ENCODE results near the gene NAT16. TPM values are rescaled to one million over a fixed set of nuclear protein-coding genes. Genes with fewer than 3 reads are reported as not detected.

The NAT16 gene
- total and polyA plus RNA-seq, 2 of the 13 experiments (the other 11 are each of a cell fraction or from before 2014, with no cell fraction given): 0.04 TPM; not detected in 1

GRCh38 chr7:101125989-101126650, 54.0 kb downstream of the NAT16 start (continued):
- peak; percentile 81; the same call in 1 of the 2 replicates for TF ChIP-seq ZNF280D (CRISPR knock-in tag; IDR thresholded peaks at IDR 0.05)
- TF ChIP-seq NFE2L2 (IDR thresholded peaks at IDR 0.05; ENCODE audit: low read length): no peak
- no peak for TF ChIP-seq ZNF646 (CRISPR knock-in tag; IDR thresholded peaks at IDR 0.05)
- TF ChIP-seq ZNF354B (CRISPR knock-in tag; IDR thresholded peaks at IDR 0.05): no peak
- no peak for TF ChIP-seq KLF13 (CRISPR knock-in tag; IDR thresholded peaks at IDR 0.05)
- no peak for TF ChIP-seq ZNF326 (CRISPR knock-in tag; IDR thresholded peaks at IDR 0.05; ENCODE audit: borderline replicate concordance)
- TF ChIP-seq ZZZ3 (CRISPR knock-in tag; IDR thresholded peaks at IDR 0.05; ENCODE audit: borderline replicate concordance): no peak
- TF ChIP-seq ZNF451 (CRISPR knock-in tag; IDR thresholded peaks at IDR 0.05): no peak
- TF ChIP-seq NFKB2 (CRISPR knock-in tag; IDR thresholded peaks at IDR 0.05; ENCODE audit: borderline replicate concordance): no peak; the same call in 1 of the 2 replicates
- no peak for TF ChIP-seq NCOA5 (CRISPR knock-in tag; IDR thresholded peaks at IDR 0.05)
- TF ChIP-seq ZNF318 (CRISPR knock-in tag; IDR thresholded peaks at IDR 0.05): no peak
